ENCODE results near the gene FGD6.

FGD6 gene

DNA sequence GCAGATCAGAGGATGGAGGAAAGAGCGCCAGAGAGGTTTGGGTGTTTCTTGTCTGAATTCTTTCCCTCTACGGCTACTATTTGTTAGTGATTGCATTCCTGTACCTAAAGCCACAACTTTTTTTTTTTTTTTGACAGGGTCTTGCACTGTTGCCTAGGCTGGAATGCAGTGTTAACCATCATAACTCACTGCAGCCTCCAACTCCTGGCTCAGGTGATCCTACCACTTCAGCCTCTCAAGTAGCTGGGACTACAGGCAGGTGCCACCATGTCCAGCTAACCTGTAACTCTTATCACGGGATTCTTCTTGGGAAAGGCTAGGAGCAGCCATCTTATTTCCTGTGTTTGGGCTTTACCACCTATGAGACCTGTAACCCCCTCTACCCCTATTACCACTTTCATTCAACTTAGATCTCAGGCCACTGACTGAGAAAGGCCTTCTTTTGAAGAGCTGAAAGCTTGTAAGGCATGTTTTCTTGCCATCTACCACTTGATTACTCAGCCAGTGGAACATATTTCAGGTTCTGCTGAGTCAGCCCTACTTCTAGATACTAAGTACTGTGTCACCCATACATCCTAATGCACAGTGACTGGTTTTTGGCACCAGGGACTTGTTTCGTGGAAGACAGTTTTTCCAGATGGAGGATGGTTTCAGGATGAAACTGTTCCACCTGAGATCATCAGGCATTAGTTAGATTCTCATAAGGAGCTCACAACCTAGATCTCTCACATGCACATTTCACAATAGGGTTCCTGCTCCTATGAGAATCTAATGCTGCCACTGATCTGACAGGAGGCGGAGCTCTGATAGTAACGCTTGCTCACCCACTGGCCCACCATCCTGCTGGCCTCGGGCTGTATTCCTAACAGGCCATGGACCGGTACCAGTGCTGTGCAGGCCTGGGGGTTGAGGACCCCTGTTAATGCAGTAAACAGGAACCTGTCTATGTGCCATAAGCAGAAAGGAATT lies 7.2 kb upstream of the FGD6 start:
- H3K4me3 Mint-ChIP-seq = no peak overlapping the region
- H3K9me3 Mint-ChIP-seq = no peaks in the 10 kb centered on the region
- peaks cover 60% of the 10 kb centered on the region for H3K4me1 Mint-ChIP-seq (ENCODE audit: low read depth)

DNA sequence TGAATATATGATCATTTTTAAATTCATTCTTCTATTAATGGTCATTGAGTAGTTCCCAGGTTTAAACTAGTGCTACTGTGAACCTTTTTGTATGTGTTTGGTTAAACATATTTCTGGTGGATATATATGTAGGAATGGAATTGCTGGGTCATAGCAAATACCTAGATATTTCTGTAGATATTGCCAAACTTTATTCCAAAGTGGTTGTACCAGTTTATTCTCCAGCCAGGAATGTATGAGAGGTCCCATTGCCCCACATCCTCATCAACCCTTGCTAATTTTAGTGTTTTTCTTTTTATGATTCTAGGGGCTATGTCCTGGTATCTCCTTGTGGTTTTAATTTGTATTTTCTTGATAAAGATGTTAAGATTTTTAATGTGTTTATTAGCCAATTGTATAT lies 3.5 kb upstream of the FGD6 start:
- H3K27ac Mint-ChIP-seq = no peak overlapping the region
- H3K4me1 Mint-ChIP-seq (ENCODE audit: low read depth) = peaks cover 57% of the 10 kb centered on the region
- peaks cover 4% of the 10 kb centered on the region for H3K27me3 Mint-ChIP-seq
- no peak overlapping the region for H3K4me3 Mint-ChIP-seq
- peaks cover 56% of the 10 kb centered on the region for H3K36me3 Mint-ChIP-seq (ENCODE audit: low read depth)
- no peak for DNase-seq
- no peaks in the 10 kb centered on the region for H3K9me3 Mint-ChIP-seq

More for the DNA sequence above, 7.2 kb upstream of the FGD6 start:
- no peak for DNase-seq
- Mint-ChIP-seq H3K27ac (peak overlapping the region; percentile 75), H3K36me3 (ENCODE audit: low read depth) (peaks cover 57% of the 10 kb centered on the region), H3K27me3 (no peaks in the 10 kb centered on the region)

DNA sequence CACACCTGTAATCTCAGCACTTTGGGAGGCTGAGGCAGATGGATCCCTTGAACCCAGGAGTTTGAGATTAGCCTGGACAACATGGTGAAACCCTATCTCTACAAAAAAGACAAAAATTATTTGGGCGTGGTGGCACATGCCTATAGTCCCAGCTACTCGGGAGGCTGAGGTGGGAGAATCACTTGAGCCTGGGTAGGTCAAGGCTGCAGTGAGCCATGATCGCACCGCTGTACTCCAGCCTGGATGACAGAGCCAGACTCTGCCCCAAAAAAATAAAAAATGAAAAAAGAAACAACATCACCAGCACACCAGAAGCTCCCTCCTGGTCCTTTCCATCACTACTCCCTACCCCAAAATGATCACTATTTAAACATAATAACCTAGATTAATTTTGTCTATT lies 2.9 kb upstream of the FGD6 start:
- no peak for DNase-seq
- peaks cover 6% of the 10 kb centered on the region for H3K27me3 Mint-ChIP-seq
- H3K9me3 Mint-ChIP-seq = no peaks in the 10 kb centered on the region
- no peak overlapping the region for H3K27ac Mint-ChIP-seq
- H3K4me1 Mint-ChIP-seq (ENCODE audit: low read depth) = peaks cover 54% of the 10 kb centered on the region
- H3K36me3 Mint-ChIP-seq (ENCODE audit: low read depth) = peaks cover 52% of the 10 kb centered on the region
- H3K4me3 Mint-ChIP-seq = no peak overlapping the region

DNA sequence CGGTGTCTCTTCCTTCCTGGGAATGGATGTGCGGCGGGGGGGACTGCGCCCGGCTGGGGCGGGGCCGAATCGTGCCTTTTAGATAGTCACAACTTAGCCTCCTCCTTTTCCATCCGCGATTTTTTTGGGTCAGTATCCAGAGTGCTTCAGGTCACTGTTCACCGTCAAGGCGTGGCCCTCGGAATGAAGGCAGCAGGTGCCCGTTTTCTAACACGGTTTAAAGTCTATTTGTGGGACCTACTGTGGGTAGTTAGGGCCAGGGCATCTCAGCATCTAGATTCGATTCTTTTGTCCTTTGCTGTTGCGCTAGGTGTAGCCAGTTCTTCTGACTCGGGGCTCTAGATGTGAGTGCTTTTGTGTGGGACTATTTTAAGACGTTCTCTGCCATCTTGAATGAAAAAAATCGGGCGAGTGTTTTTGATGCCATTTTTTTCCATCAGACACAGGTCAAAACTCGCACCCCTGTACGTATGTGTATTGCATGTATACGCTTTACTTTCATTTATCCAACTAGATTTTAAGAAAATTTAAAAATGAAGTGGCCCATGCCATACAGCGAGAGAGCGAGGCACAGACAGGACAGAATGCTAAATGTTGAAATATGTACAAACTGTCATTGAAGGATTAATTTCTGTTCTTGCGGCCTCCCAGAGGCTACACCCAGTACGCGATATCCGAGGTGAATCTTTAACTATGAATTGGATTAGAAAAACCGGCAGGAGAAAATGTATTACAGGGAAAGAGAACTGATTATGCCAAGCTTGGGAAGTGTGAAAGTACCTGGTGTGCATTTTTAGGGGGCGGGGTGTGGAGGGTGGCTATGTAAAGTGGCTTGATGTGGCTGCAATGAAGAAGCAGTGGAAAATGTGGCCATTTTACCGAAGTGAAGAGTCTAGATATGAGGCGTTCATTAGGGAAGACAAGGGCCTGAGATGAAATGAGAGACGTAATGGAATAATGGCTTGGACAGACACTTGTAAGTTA lies 1.2 kb upstream of the FGD6 start:
- Mint-ChIP-seq H3K36me3 (ENCODE audit: low read depth) (peaks cover 37% of the 10 kb centered on the region), H3K4me3 (peak overlapping the region; percentile 87), H3K27ac (peak overlapping the region; percentile 95), H3K9me3 (no peaks in the 10 kb centered on the region), H3K27me3 (peaks cover 6% of the 10 kb centered on the region), H3K4me1 (ENCODE audit: low read depth) (peaks cover 40% of the 10 kb centered on the region)
- peak; percentile 40 for DNase-seq

DNA sequence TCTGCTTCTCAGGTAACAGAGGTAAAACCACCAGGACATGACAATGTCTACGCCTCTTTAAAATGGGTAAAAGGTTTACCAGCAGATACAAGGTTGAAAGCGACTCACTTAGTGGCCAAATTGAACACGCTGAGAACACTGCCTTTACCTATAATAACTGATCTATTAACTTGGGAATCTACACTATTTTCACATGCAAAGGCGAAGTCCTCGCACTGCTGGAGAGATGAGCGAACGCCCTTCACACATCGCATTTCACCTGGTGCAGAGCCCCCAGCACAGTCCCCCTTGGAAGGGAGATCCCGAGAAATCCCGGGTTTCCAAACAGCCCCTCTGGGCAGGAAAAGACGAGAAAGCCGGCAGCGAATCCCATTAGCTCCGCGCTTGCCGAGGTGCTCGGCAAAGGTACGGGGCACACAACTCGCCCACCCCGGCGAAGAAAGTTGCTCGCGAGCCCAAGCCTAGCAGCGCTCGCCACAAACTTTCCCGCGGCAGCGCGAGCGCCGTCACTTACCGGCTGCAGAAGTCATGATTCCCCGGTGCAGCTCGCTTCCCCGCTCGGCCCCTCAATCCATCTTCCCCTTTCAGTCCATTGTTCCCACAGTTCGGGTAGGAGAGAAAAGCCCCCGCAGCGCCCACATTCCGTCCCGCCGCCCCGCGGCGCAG lies 423 bp downstream of the FGD6 start:
- DNase-seq = no peak
- Mint-ChIP-seq H3K27ac (peak overlapping the region; percentile 91), H3K4me1 (ENCODE audit: low read depth) (peaks cover 31% of the 10 kb centered on the region), H3K9me3 (no peaks in the 10 kb centered on the region), H3K27me3 (peaks cover 6% of the 10 kb centered on the region), H3K4me3 (peak overlapping the region; percentile 87), H3K36me3 (ENCODE audit: low read depth) (peaks cover 34% of the 10 kb centered on the region)

DNA sequence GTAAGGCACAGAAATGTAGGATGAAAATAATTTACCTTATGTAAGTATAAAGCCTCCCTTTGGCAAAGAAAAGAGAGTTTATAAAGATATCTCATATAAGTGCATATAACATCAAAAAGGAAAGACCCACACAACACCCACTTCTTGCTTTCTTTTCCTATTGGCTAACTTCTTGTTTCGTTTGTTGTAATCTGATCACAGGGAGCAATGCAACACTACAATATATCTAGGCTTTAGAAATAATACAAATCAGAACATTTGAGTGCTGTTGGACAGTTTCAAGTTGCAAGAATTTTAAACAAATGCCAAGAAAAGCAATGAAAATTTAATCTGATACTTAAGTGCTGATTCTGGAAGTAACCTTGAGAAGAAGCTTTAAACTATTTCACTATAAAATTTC lies 1.3 kb downstream of the FGD6 start:
- Mint-ChIP-seq H3K27ac (no peak overlapping the region), H3K9me3 (no peaks in the 10 kb centered on the region), H3K27me3 (peaks cover 6% of the 10 kb centered on the region), H3K4me3 (peak overlapping the region; percentile 87), H3K36me3 (ENCODE audit: low read depth) (peaks cover 31% of the 10 kb centered on the region), H3K4me1 (ENCODE audit: low read depth) (peaks cover 28% of the 10 kb centered on the region)
- DNase-seq = no peak

DNA sequence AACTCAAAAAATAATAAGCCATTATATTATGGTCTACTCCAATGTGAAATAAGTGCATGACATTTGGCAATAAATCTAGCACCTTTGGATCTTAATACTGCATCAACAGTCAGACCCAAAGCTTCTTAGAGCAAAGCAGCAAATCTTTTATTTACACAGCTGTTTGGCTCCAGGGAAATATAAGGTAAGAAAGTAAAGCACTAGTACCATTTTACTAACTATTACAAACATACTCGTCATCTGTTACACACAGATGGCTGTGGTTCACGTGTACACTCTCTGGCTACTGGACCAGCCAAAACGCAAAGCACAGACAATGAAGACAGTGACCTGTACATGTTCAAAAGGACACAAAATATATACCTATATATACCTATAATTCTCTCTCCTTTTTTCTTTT lies 2.8 kb downstream of the FGD6 start:
- H3K9me3 Mint-ChIP-seq = no peaks in the 10 kb centered on the region
- DNase-seq = no peak
- peaks cover 16% of the 10 kb centered on the region for H3K4me1 Mint-ChIP-seq (ENCODE audit: low read depth)
- H3K36me3 Mint-ChIP-seq (ENCODE audit: low read depth) = peaks cover 22% of the 10 kb centered on the region
- peaks cover 6% of the 10 kb centered on the region for H3K27me3 Mint-ChIP-seq
- H3K4me3 Mint-ChIP-seq = no peak overlapping the region
- no peak overlapping the region for H3K27ac Mint-ChIP-seq

DNA sequence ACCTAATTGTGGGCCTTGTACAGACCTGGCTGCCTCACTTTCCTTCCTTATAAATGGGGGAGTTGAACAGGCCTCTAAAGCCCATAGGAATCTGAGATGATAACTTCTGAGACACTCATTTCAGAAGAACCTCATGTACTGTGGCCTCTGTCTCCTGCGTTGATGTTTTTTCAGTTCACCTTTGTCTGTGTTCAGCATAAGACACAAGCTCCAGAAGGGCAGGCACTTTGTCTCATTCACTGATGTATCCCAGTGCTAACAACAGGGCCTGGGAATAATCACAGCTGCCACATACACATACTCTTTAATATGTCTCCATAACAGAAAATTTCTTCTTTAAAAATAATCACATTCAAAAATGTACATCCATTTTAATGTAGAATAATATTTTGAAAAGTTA lies 3.3 kb downstream of the FGD6 start:
- DNase-seq = no peak
- H3K9me3 Mint-ChIP-seq = no peaks in the 10 kb centered on the region
- H3K36me3 Mint-ChIP-seq (ENCODE audit: low read depth) = peaks cover 19% of the 10 kb centered on the region

DNA sequence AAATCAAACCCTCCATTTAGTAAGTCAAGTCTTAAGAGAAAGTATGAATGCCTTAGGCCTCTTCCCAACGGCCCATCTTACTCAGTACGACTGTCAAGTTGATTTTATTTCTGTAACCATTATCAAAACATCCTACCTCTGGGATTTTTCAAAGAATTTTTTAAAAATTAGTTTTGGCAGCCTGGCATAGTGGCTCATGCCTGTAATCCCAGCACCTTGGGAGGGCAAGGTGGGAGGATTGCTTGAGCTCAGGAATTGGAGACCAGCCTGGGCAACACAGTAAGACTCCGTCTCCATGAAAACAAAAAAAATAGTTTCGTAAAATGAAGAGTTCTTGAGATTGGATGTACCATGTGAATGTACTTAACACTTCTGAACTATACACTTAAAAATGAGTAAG lies 4.1 kb downstream of the FGD6 start:
- Mint-ChIP-seq H3K27ac (no peak overlapping the region), H3K4me3 (no peak overlapping the region), H3K36me3 (ENCODE audit: low read depth) (peaks cover 11% of the 10 kb centered on the region), H3K9me3 (no peaks in the 10 kb centered on the region), H3K27me3 (peaks cover 6% of the 10 kb centered on the region), H3K4me1 (ENCODE audit: low read depth) (peaks cover 9% of the 10 kb centered on the region)
- no peak for DNase-seq

More for the DNA sequence above, 3.3 kb downstream of the FGD6 start:
- Mint-ChIP-seq H3K4me3 (no peak overlapping the region), H3K4me1 (ENCODE audit: low read depth) (peaks cover 11% of the 10 kb centered on the region), H3K27ac (no peak overlapping the region), H3K27me3 (peaks cover 6% of the 10 kb centered on the region)

DNA sequence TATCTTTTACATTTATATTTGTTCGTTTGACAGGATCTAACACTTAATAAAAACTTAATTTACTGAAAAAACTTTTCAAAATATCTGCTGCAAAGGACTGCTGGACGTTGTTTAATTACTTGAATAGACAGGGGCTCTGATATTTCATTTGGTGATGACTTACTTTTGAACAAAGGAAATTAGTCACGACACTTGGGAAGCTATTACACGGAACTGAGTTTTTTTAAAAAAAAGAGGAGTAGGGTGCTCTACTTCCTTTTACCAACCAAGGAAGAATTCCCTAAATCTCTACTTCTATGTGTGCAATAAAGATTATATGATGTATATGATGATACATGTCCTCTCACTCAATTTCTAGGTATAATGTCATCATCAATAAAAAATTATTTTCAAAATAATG lies 4.7 kb downstream of the FGD6 start:
- DNase-seq = no peak
- Mint-ChIP-seq H3K4me3 (no peak overlapping the region), H3K27me3 (peaks cover 6% of the 10 kb centered on the region), H3K4me1 (ENCODE audit: low read depth) (peaks cover 9% of the 10 kb centered on the region), H3K27ac (no peak overlapping the region), H3K9me3 (no peaks in the 10 kb centered on the region), H3K36me3 (ENCODE audit: low read depth) (peaks cover 7% of the 10 kb centered on the region)

DNA sequence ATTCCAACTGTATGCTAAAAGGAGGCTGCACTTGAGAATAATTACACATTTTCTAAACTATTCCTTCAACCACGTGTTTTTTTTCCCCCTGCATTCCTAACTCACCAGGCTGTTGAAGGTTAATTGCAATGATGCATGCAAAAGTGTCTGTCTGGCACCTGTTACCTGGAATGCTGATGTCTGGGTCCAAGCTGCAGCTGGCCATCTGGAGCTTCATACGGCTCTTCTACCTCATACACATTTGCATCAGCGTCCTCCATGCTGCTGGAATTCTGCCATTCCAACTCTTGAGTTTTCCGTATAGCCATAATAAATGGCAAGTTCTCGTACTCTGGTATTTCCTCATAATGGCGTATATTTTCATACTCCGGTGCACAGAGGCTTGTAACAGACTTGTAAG lies 8.6 kb downstream of the FGD6 start:
- no peaks in the 10 kb centered on the region for H3K36me3 Mint-ChIP-seq (ENCODE audit: low read depth)
- H3K4me1 Mint-ChIP-seq (ENCODE audit: low read depth) = peaks cover 3% of the 10 kb centered on the region
- H3K4me3 Mint-ChIP-seq = no peak overlapping the region
- DNase-seq = no peak
- H3K27me3 Mint-ChIP-seq = no peaks in the 10 kb centered on the region
- H3K9me3 Mint-ChIP-seq = no peaks in the 10 kb centered on the region
- no peak overlapping the region for H3K27ac Mint-ChIP-seq

DNA sequence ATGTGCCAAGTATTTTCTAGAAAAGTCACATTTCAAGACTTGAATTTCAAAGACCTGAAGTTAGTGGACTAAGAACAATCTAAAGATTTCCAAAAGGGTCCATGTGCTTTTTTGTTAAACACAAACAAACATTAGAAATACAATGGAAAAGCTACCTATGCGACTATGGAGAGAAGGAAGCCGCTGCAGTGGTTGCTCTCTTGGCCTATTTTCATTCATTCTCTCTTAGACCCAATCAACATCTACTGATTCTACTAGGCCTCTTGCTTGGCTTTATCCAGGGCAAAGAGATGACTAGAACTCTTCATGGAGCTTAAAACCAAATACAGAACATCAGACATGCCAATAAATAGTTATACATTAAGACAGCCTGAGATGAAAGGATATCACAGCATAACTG lies 9.9 kb downstream of the FGD6 start:
- Mint-ChIP-seq H3K4me3 (no peak overlapping the region), H3K4me1 (ENCODE audit: low read depth) (peaks cover 9% of the 10 kb centered on the region), H3K36me3 (ENCODE audit: low read depth) (no peaks in the 10 kb centered on the region), H3K27ac (no peak overlapping the region), H3K27me3 (no peaks in the 10 kb centered on the region), H3K9me3 (no peaks in the 10 kb centered on the region)
- DNase-seq = no peak

DNA sequence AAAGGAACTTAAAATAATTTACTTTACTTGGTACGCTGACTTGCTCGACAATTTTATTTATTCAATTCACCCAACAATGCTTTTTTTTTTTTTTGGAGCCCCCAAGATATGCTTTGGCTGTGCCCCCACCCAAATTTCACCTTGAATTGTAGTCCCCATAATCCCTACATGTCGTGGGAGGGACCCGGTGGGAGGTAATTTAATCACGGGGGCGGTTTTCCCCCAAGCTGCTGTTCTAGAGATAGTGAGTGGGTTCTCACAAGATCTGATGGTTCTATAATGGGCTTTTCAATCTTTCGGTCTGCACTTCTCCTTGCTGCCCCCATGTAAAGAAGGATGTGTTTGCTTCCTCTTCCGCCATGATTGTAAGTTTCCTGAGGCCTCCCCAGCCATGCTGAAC lies 10.4 kb downstream of the FGD6 start:
- Mint-ChIP-seq H3K4me3 (no peak overlapping the region), H3K27ac (no peak overlapping the region), H3K27me3 (no peaks in the 10 kb centered on the region), H3K9me3 (no peaks in the 10 kb centered on the region), H3K36me3 (ENCODE audit: low read depth) (no peaks in the 10 kb centered on the region), H3K4me1 (ENCODE audit: low read depth) (peaks cover 9% of the 10 kb centered on the region)
- DNase-seq = no peak

DNA sequence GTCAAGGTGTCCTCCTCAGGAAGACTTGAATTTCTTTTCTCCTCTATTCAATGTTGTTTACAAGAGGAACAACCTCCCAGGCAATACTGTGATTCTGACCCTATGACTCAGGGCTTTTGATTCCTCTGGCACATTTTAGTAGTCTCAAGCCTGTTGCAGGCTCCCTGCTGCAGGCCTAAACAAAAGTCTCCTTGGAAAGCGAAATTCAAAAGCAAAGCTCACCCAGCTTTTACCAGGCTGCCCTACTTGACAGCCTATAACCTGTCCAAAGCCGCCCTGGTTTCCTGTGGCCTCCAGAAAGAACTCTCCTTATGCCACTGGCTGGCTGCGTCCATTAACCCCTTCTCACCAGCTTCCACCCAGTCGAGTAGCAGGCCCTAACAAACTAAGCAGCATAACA lies 11.6 kb downstream of the FGD6 start:
- peaks cover 12% of the 10 kb centered on the region for H3K4me1 Mint-ChIP-seq (ENCODE audit: low read depth)
- no peak overlapping the region for H3K4me3 Mint-ChIP-seq
- H3K27me3 Mint-ChIP-seq = no peaks in the 10 kb centered on the region
- no peak for DNase-seq
- H3K36me3 Mint-ChIP-seq (ENCODE audit: low read depth) = no peaks in the 10 kb centered on the region
- no peaks in the 10 kb centered on the region for H3K9me3 Mint-ChIP-seq
- H3K27ac Mint-ChIP-seq = no peak overlapping the region

Measured in activated T-cell treated with anti-CD3 and anti-CD28 coated beads, Interleukin-2, amount 50 U/mL, for 24 hours (primary cell).